ENCODE results near the gene KIF2A.

The KIF2A gene

GRCh38 chr5:62296998-62297397 is 9.0 kb upstream of the KIF2A start:
- no peak for DNase-seq

GRCh38 chr5:62298118-62298517 is 7.9 kb upstream of the KIF2A start:
- no peak for DNase-seq

GRCh38 chr5:62299101-62299500 is 6.9 kb upstream of the KIF2A start:
- DNase-seq = no peak

GRCh38 chr5:62299600-62299999 is 6.4 kb upstream of the KIF2A start:
- no peak for DNase-seq

GRCh38 chr5:62305358-62305714 is 670 bp upstream of the KIF2A start:
- DNase-seq = no peak

- DNase-seq = peak; percentile 49
Observed at GRCh38 chr5:62306323-62306895, 403 bp downstream of the KIF2A start.

- no peak for DNase-seq
Observed at GRCh38 chr5:62306896-62307689, 1.1 kb downstream of the KIF2A start.

GRCh38 chr5:62308439-62308838 is 2.4 kb downstream of the KIF2A start:
- DNase-seq = no peak

- no peak for DNase-seq
Observed at GRCh38 chr5:62309107-62309506, 3.1 kb downstream of the KIF2A start.

GRCh38 chr5:62310426-62311143 is 4.6 kb downstream of the KIF2A start:
- no peak for DNase-seq

- DNase-seq = no peak
Observed at GRCh38 chr5:62312036-62312435, 6.0 kb downstream of the KIF2A start.

- DNase-seq = no peak
Observed at GRCh38 chr5:62312674-62313073, 6.7 kb downstream of the KIF2A start.

- no peak for DNase-seq
Observed at GRCh38 chr5:62314213-62314830, 8.3 kb downstream of the KIF2A start.

- DNase-seq = no peak
Observed at GRCh38 chr5:62315376-62316175, 9.6 kb downstream of the KIF2A start.

- no peak for DNase-seq
Observed at GRCh38 chr5:62316176-62316502, 10.1 kb downstream of the KIF2A start.

GRCh38 chr5:62317810-62318209 is 11.8 kb downstream of the KIF2A start:
- DNase-seq = no peak

GRCh38 chr5:62322484-62322883 is 16.5 kb downstream of the KIF2A start:
- DNase-seq = no peak

- no peak for DNase-seq
Observed at GRCh38 chr5:62326302-62326701, 20.3 kb downstream of the KIF2A start.

GRCh38 chr5:62326702-62327101 is 20.7 kb downstream of the KIF2A start:
- no peak for DNase-seq

GRCh38 chr5:62327138-62328053 is 21.4 kb downstream of the KIF2A start:
- no peak for DNase-seq

GRCh38 chr5:62328772-62329491 is 22.9 kb downstream of the KIF2A start:
- DNase-seq = no peak

Measured in NCI-H1048 (cell line).